Measurements from ENCODE around the gene EIF2AK3. TPM values are rescaled to one million over a fixed set of nuclear protein-coding genes. Genes with fewer than 3 reads are reported as not detected.
"Not testable (repeated sequence)": the region's sequence is repeated elsewhere in the genome, so short reads cannot be mapped to it uniquely, and the experiment has no call there.

EIF2AK3 gene
- total RNA-seq, 2 experiments from 2014 or later, result 10.0 to 13.7 TPM

- CTCF ChIA-PET, result interaction anchor here (0.8 to 2.2 kb wide), 2 partner anchors 29 to 43 kb away, joined by 3 to 10 read pairs; no protein-coding TSS in a partner anchor
- Mint-ChIP-seq H3K4me3 (no peak overlapping the region), H3K27ac (no peak overlapping the region), H3K9me3 (no peaks in the 10 kb centered on the region), H3K27me3 (ENCODE audit: low read depth) (no peaks in the 10 kb centered on the region), H3K4me1 (ENCODE audit: low read depth) (peaks cover 12% of the 10 kb centered on the region), H3K36me3 (ENCODE audit: low read depth) (peaks cover 2% of the 10 kb centered on the region)
- no peak for DNase-seq
- intact Hi-C loops (cut with micrococcal nuclease), result loop anchor here (1.0 kb wide), 1 partner anchor 41 kb away; no protein-coding TSS in a partner anchor
These were observed 1.3 kb upstream of the EIF2AK3 start for GRCh38 chr2:88628571-88628939.

GRCh38 chr2:88627856-88628570, 749 bp upstream of the EIF2AK3 start:
- Mint-ChIP-seq H3K27ac (no peak overlapping the region), H3K9me3 (no peaks in the 10 kb centered on the region)
- intact Hi-C loops (cut with micrococcal nuclease), result loop anchor here (1.0 to 2.0 kb wide), 6 partner anchors 28 to 573 kb away; partner anchors contain the start of genes KRCC1 and RPIA

GRCh38 chr2:88626171-88627054, 851 bp downstream of the EIF2AK3 start:
- Mint-ChIP-seq H3K27ac (peak overlapping the region; percentile 85), H3K4me3 (peak overlapping the region; percentile 91), H3K4me1 (ENCODE audit: low read depth) (peaks cover 15% of the 10 kb centered on the region), H3K36me3 (ENCODE audit: low read depth) (peaks cover 2% of the 10 kb centered on the region), H3K27me3 (ENCODE audit: low read depth) (no peaks in the 10 kb centered on the region), H3K9me3 (no peaks in the 10 kb centered on the region)
- intact Hi-C loops (cut with micrococcal nuclease), result loop anchor here (1.0 to 2.0 kb wide), 5 partner anchors 26 to 572 kb away; partner anchors contain the start of genes KRCC1 and RPIA
- CTCF ChIA-PET, result interaction anchor here (0.8 to 1.5 kb wide), 2 partner anchors 30 to 47 kb away, joined by 3 to 4 read pairs; no protein-coding TSS in a partner anchor
- DNase-seq, result peak; percentile 57

More at GRCh38 chr2:88627856-88628570, 749 bp upstream of the EIF2AK3 start:
- peak; percentile 92 for DNase-seq
- H3K36me3 Mint-ChIP-seq (ENCODE audit: low read depth), result peaks cover 2% of the 10 kb centered on the region
- no peaks in the 10 kb centered on the region for H3K27me3 Mint-ChIP-seq (ENCODE audit: low read depth)
- H3K4me1 Mint-ChIP-seq (ENCODE audit: low read depth), result peaks cover 12% of the 10 kb centered on the region
- H3K4me3 Mint-ChIP-seq, result no peak overlapping the region
- CTCF ChIA-PET, result interaction anchor here (0.8 to 2.2 kb wide), 3 partner anchors 28 to 44 kb away, joined by 3 to 10 read pairs (median 3); no protein-coding TSS in a partner anchor

GRCh38 chr2:88624477-88624876, 2.8 kb downstream of the EIF2AK3 start:
- H3K4me3 Mint-ChIP-seq, result no peak overlapping the region
- intact Hi-C loops (cut with micrococcal nuclease), result no loop called here
- no peaks in the 10 kb centered on the region for H3K27me3 Mint-ChIP-seq (ENCODE audit: low read depth)
- no peak overlapping the region for H3K27ac Mint-ChIP-seq
- no peaks in the 10 kb centered on the region for H3K9me3 Mint-ChIP-seq
- CTCF ChIA-PET, result interaction anchor here (0.6 kb wide), 1 partner anchor 35 kb away, joined by 3 read pairs; no protein-coding TSS in a partner anchor
- DNase-seq, result no peak
- H3K36me3 Mint-ChIP-seq (ENCODE audit: low read depth), result peaks cover 2% of the 10 kb centered on the region
- H3K4me1 Mint-ChIP-seq (ENCODE audit: low read depth), result peaks cover 25% of the 10 kb centered on the region

- H3K27ac Mint-ChIP-seq, result not testable (repeated sequence)
These were observed 3.3 kb downstream of the EIF2AK3 start for GRCh38 chr2:88623831-88624465.

GRCh38 chr2:88622307-88622706, 5.0 kb downstream of the EIF2AK3 start:
- H3K27ac Mint-ChIP-seq, result no peak overlapping the region
- peaks cover 29% of the 10 kb centered on the region for H3K4me1 Mint-ChIP-seq (ENCODE audit: low read depth)
- no peaks in the 10 kb centered on the region for H3K27me3 Mint-ChIP-seq (ENCODE audit: low read depth)
- H3K4me3 Mint-ChIP-seq, result no peak overlapping the region
- intact Hi-C loops (cut with micrococcal nuclease), result no loop called here
- H3K9me3 Mint-ChIP-seq, result no peaks in the 10 kb centered on the region
- H3K36me3 Mint-ChIP-seq (ENCODE audit: low read depth), result peaks cover 2% of the 10 kb centered on the region
- CTCF ChIA-PET, result interaction anchor here (1.7 kb wide), 1 partner anchor 29 kb away, joined by 7 read pairs; no protein-coding TSS in a partner anchor
- DNase-seq, result no peak

More at GRCh38 chr2:88623831-88624465, 3.3 kb downstream of the EIF2AK3 start:
- H3K9me3 Mint-ChIP-seq; H3K4me3 Mint-ChIP-seq; DNase-seq; H3K36me3 Mint-ChIP-seq (ENCODE audit: low read depth); H3K27me3 Mint-ChIP-seq (ENCODE audit: low read depth); intact Hi-C loops (cut with micrococcal nuclease): not testable (repeated sequence)
- CTCF ChIA-PET, result interaction anchor here (0.7 kb wide), 1 partner anchor 44 kb away, joined by 3 read pairs; no protein-coding TSS in a partner anchor
- H3K4me1 Mint-ChIP-seq (ENCODE audit: low read depth), result peaks cover 24% of the 10 kb centered on the region

GRCh38 chr2:88621432-88621831, 5.8 kb downstream of the EIF2AK3 start:
- intact Hi-C loops (cut with micrococcal nuclease), result no loop called here

GRCh38 chr2:88620015-88620414, 7.2 kb downstream of the EIF2AK3 start:
- H3K27ac Mint-ChIP-seq, result no peak overlapping the region
- peaks cover 32% of the 10 kb centered on the region for H3K4me1 Mint-ChIP-seq (ENCODE audit: low read depth)
- H3K9me3 Mint-ChIP-seq, result no peaks in the 10 kb centered on the region
- CTCF ChIA-PET, result interaction anchor here (0.7 kb wide), 1 partner anchor 45 kb away, joined by 3 read pairs; no protein-coding TSS in a partner anchor
- intact Hi-C loops (cut with micrococcal nuclease), result no loop called here
- no peaks in the 10 kb centered on the region for H3K27me3 Mint-ChIP-seq (ENCODE audit: low read depth)
- no peak overlapping the region for H3K4me3 Mint-ChIP-seq
- no peak for DNase-seq
- H3K36me3 Mint-ChIP-seq (ENCODE audit: low read depth), result no peaks in the 10 kb centered on the region

More at GRCh38 chr2:88621432-88621831, 5.8 kb downstream of the EIF2AK3 start:
- Mint-ChIP-seq H3K27ac (no peak overlapping the region), H3K4me3 (no peak overlapping the region), H3K36me3 (ENCODE audit: low read depth) (peaks cover 1% of the 10 kb centered on the region), H3K9me3 (no peaks in the 10 kb centered on the region), H3K27me3 (ENCODE audit: low read depth) (no peaks in the 10 kb centered on the region), H3K4me1 (ENCODE audit: low read depth) (peaks cover 36% of the 10 kb centered on the region)
- no peak for DNase-seq
- CTCF ChIA-PET, result interaction anchor here (1.7 kb wide), 1 partner anchor 28 kb away, joined by 7 read pairs; no protein-coding TSS in a partner anchor

- no peak overlapping the region for H3K4me3 Mint-ChIP-seq
- DNase-seq, result no peak
- peaks cover 28% of the 10 kb centered on the region for H3K4me1 Mint-ChIP-seq (ENCODE audit: low read depth)
- no peak overlapping the region for H3K27ac Mint-ChIP-seq
- CTCF ChIA-PET, result no interaction called here
- no peaks in the 10 kb centered on the region for H3K9me3 Mint-ChIP-seq
- intact Hi-C loops (cut with micrococcal nuclease), result no loop called here
- H3K27me3 Mint-ChIP-seq (ENCODE audit: low read depth), result no peaks in the 10 kb centered on the region
- peaks cover 3% of the 10 kb centered on the region for H3K36me3 Mint-ChIP-seq (ENCODE audit: low read depth)
These were observed 11.4 kb downstream of the EIF2AK3 start for GRCh38 chr2:88615822-88616221.

GRCh38 chr2:88614497-88615157, 12.6 kb downstream of the EIF2AK3 start:
- intact Hi-C loops (cut with micrococcal nuclease), result no loop called here
- Mint-ChIP-seq H3K27ac (no peak overlapping the region), H3K36me3 (ENCODE audit: low read depth) (peaks cover 3% of the 10 kb centered on the region), H3K9me3 (no peaks in the 10 kb centered on the region), H3K4me3 (no peak overlapping the region), H3K27me3 (ENCODE audit: low read depth) (no peaks in the 10 kb centered on the region), H3K4me1 (ENCODE audit: low read depth) (peaks cover 19% of the 10 kb centered on the region)
- DNase-seq, result no peak
- CTCF ChIA-PET, result interaction anchor here (0.6 to 1.0 kb wide), 2 partner anchors 56 to 499 kb away, joined by 3 to 4 read pairs; no protein-coding TSS in a partner anchor

- peaks cover 15% of the 10 kb centered on the region for H3K4me1 Mint-ChIP-seq (ENCODE audit: low read depth)
- no peak overlapping the region for H3K27ac Mint-ChIP-seq
- no peak overlapping the region for H3K4me3 Mint-ChIP-seq
- intact Hi-C loops (cut with micrococcal nuclease), result no loop called here
- peaks cover 3% of the 10 kb centered on the region for H3K36me3 Mint-ChIP-seq (ENCODE audit: low read depth)
- DNase-seq, result no peak
- CTCF ChIA-PET, result interaction anchor here (1.2 kb wide), 1 partner anchor 24 kb away, joined by 3 read pairs; no protein-coding TSS in a partner anchor
- no peaks in the 10 kb centered on the region for H3K9me3 Mint-ChIP-seq
- H3K27me3 Mint-ChIP-seq (ENCODE audit: low read depth), result no peaks in the 10 kb centered on the region
These were observed 13.3 kb downstream of the EIF2AK3 start for GRCh38 chr2:88613921-88614320.

All from activated naive CD4-positive, alpha-beta T cell treated with anti-CD3 and anti-CD28 coated beads for 36 hours (primary cell).